WTC11 (cell line): ENCODE data around the gene RAD51.

Experiments
- CTCF ChIP-seq: fragments of 200-600 bp; IDR thresholded peaks from 2 replicates; pipeline ENCODE4 v1.8.0; 2022; ENCODE audit warnings: antibody characterized with exemption
- ETV6 ChIP-seq: sonication (generic); formaldehyde crosslinking; IDR thresholded peaks from 2 replicates; pipeline ENCODE4 v1.8.1; 2022; ENCODE audit warnings: mild to moderate bottlenecking, missing genetic modification reagents
- FOXJ3 ChIP-seq: sonication (generic); formaldehyde crosslinking; IDR thresholded peaks from 2 replicates; pipeline ENCODE4 v1.9.0; 2021; ENCODE audit warnings: missing genetic modification reagents, mild to moderate bottlenecking, borderline replicate concordance
- GTF2I ChIP-seq: fragments of 250-450 bp; sonication (Bioruptor Pico); conservative IDR thresholded peaks from 2 replicates; pipeline ENCODE4 v1.4.0; 2021; ENCODE audit warnings: mild to moderate bottlenecking
- OVOL2 ChIP-seq: fragments of 250-450 bp; sonication (Bioruptor Pico); IDR thresholded peaks from 2 replicates; pipeline ENCODE4 v1.9.0; 2021; ENCODE audit warnings: mild to moderate bottlenecking, borderline replicate concordance
- ZNF232 ChIP-seq: sonication (generic); formaldehyde crosslinking; IDR thresholded peaks from 2 replicates; pipeline ENCODE4 v1.8.0; 2022; ENCODE audit warnings: mild to moderate bottlenecking, missing genetic modification reagents

- TF ChIP-seq FOXJ3 = no peak
- TF ChIP-seq GTF2I (CRISPR knock-in tag) = no peak
- TF ChIP-seq ZNF232 = no peak
- no peak for TF ChIP-seq OVOL2 (CRISPR knock-in tag)
- no peak for TF ChIP-seq ETV6 (CRISPR knock-in tag)
- TF ChIP-seq CTCF = no peak
Measured at GRCh38 chr15:40723919-40724318, 28.9 kb downstream of the RAD51 start.
